Measurements from ENCODE around the gene NEMP1.

- peak in 1 of 2 donors; percentile 69 for TF ChIP-seq POLR2AphosphoS5 (IDR thresholded peaks at IDR 0.05; ENCODE audit: insufficient read depth in 1 of 2, low read depth in 1 of 2)
- TF ChIP-seq CTCF (IDR thresholded peaks at IDR 0.05): peak; percentile 86 to 93 (median 87)
- TF ChIP-seq POLR2A (IDR thresholded peaks at IDR 0.05): no peak
Measured at GRCh38 chr12:57069523-57069922, 9.1 kb downstream of the NEMP1 start.

Data from vagina (tissue), 2 donors.